Lung (tissue), 12 donors: ENCODE data around the gene PRTFDC1. TPM values are rescaled to one million over a fixed set of nuclear protein-coding genes. Genes with fewer than 3 reads are reported as not detected.

Experiments
- ATAC-seq: fragments of 200-7000 bp; cut with Tn5 transposase; one replicate; pipeline ENCODE4 v1.9.1; 2020; ENCODE audit warnings: moderate number of reproducible peaks; ENCODE audit not compliant: insufficient read depth, low FRiP score
- DNase-seq, 3 donors: peaks; one replicate each; pipeline ENCODE4 v3.0.0-alpha.2; 2013 to 2017
- H3K27ac ChIP-seq, 2 donors: one replicate each; pipeline ENCODE4 v1.5.1; 2013; ENCODE audit warnings: mild to moderate bottlenecking in 2 of 2, moderate library complexity in 2 of 2, control low read depth in 1 of 2, inconsistent platforms in 1 of 2, low read depth in 1 of 2, low read length in 1 of 2
- H3K27me3 ChIP-seq, 3 donors: one replicate each; pipeline ENCODE4 v1.5.1; 2013; ENCODE audit warnings: low read length in 2 of 3; ENCODE audit not compliant: control insufficient read depth in 3 of 3, insufficient read depth in 3 of 3
- H3K36me3 ChIP-seq, 4 donors: one replicate each; pipeline ENCODE4 v1.5.1; 2013; ENCODE audit warnings: low read length in 4 of 4, mild to moderate bottlenecking in 1 of 4, moderate library complexity in 1 of 4; ENCODE audit not compliant: control insufficient read depth in 4 of 4, insufficient read depth in 4 of 4
- H3K4me1 ChIP-seq, 5 donors: one replicate each; pipeline ENCODE4 v1.5.1; 2013; ENCODE audit warnings: low read length in 5 of 5, mild to moderate bottlenecking in 2 of 5, moderate library complexity in 1 of 5; ENCODE audit not compliant: control insufficient read depth in 5 of 5, insufficient read depth in 5 of 5
- H3K4me3 ChIP-seq: one replicate; pipeline ENCODE4 v1.5.1; 2013; ENCODE audit warnings: mild to moderate bottlenecking, control low read depth, moderate library complexity
- H3K9ac ChIP-seq, 2 donors: one replicate each; pipeline ENCODE4 v1.5.1; 2013; ENCODE audit warnings: low read length in 2 of 2, control low read depth in 1 of 2; ENCODE audit not compliant: insufficient read depth in 1 of 2
- H3K9me3 ChIP-seq, 4 donors: one replicate each; pipeline ENCODE4 v1.5.1; 2013; ENCODE audit warnings: low read length in 3 of 4, mild to moderate bottlenecking in 1 of 4, moderate library complexity in 1 of 4; ENCODE audit not compliant: control insufficient read depth in 4 of 4, insufficient read depth in 3 of 4
- CTCF ChIP-seq: IDR thresholded peaks from 2 replicates; pipeline ENCODE4 v1.5.1; 2012; ENCODE audit warnings: mild to moderate bottlenecking; ENCODE audit errors: control extremely low read depth, extremely low read depth
- WGBS, 2 donors: extraction: QIAGEN DNeasy Blood & Tissue Kit; methylation state at CpG; one replicate each; pipeline ENCODE4 v1.1.7; 2013; 5-methylcytosine and 5-hydroxymethylcytosine counted together
- polyA plus RNA-seq, 2 donors: library from polyadenylated mRNA; stranded (reverse); fragments of 200-250 nt; gene quantifications; one replicate each; pipeline ENCODE4 v1.2.1, GENCODE V29; 2013
- total RNA-seq, 2 donors: library from RNA; depleted of rRNA in 1 of 2; stranded (reverse); fragments of >200 nt in 1 of 2; gene quantifications; one replicate each; pipeline ENCODE4 v1.2.1, GENCODE V29; 2014 to 2021
- donor health status: control.
- donor health status: control.
- donor health status: Bipolar disorder and iron deficiency.
- donor health status: healthy.
- donor health status: DM: yes; HTN: yes; CAD: no.

The PRTFDC1 gene
- total and polyA plus RNA-seq, 4 donors: 1.6 to 12.5 (median 3.1) TPM

- 76 to 83% methylated on average over 5 of the region's 5 CpGs for WGBS, 2 donors
- no peak for ATAC-seq
- no peak overlapping the region for H3K4me3 ChIP-seq
- no peak for TF ChIP-seq CTCF
- no peak overlapping the region for H3K9ac ChIP-seq
- H3K9me3 ChIP-seq: no peaks in the 10 kb centered on the region
- no peaks in the 10 kb centered on the region for H3K27me3 ChIP-seq
- H3K36me3 ChIP-seq: peaks cover 0 to 4% (median 0%) of the 10 kb centered on the region in 4 donors
- H3K27ac ChIP-seq: no peak overlapping the region
- DNase-seq: no peak
- peaks cover 0 to 8% (median 3%) of the 10 kb centered on the region in 5 donors for H3K4me1 ChIP-seq
Observed at GRCh38 chr10:24879861-24880260, 72.5 kb downstream of the PRTFDC1 start.

- no peak overlapping the region for H3K27ac ChIP-seq
- no peak for DNase-seq
- TF ChIP-seq CTCF: no peak
- no peaks in the 10 kb centered on the region for H3K9me3 ChIP-seq
- peaks cover 0 to 6% (median 0%) of the 10 kb centered on the region in 4 donors for H3K36me3 ChIP-seq
- no peak for ATAC-seq
- no peaks in the 10 kb centered on the region for H3K27me3 ChIP-seq
- no peak overlapping the region for H3K4me3 ChIP-seq
- peaks cover 0 to 21% (median 7%) of the 10 kb centered on the region in 5 donors for H3K4me1 ChIP-seq
- no peak overlapping the region for H3K9ac ChIP-seq
Observed at GRCh38 chr10:24874133-24874532, 78.3 kb downstream of the PRTFDC1 start.

- Histone ChIP-seq H3K27me3 (no peaks in the 10 kb centered on the region), H3K4me3 (no peak overlapping the region), H3K9ac (no peak overlapping the region), H3K4me1 (peaks cover 0 to 21% (median 7%) of the 10 kb centered on the region in 5 donors), H3K27ac (peak overlapping the region in 1 of 2 donors; percentile 74), H3K9me3 (no peaks in the 10 kb centered on the region), H3K36me3 (peaks cover 0 to 6% (median 0%) of the 10 kb centered on the region in 4 donors)
- 20 to 42% methylated on average over 4 of the region's 4 CpGs for WGBS, 2 donors
- TF ChIP-seq CTCF: no peak
- ATAC-seq (no peak), DNase-seq (peak; percentile 58 to 89 (median 87))
Observed at GRCh38 chr10:24873281-24873683, 79.1 kb downstream of the PRTFDC1 start.

- ATAC-seq: no peak
Observed at GRCh38 chr10:24872790-24873182, 79.6 kb downstream of the PRTFDC1 start.

More at GRCh38 chr10:24872790-24873182, 79.6 kb downstream of the PRTFDC1 start:
- Histone ChIP-seq H3K36me3 (peaks cover 0 to 6% (median 0%) of the 10 kb centered on the region in 4 donors), H3K27ac (no peak overlapping the region), H3K4me3 (no peak overlapping the region), H3K27me3 (no peaks in the 10 kb centered on the region), H3K9ac (no peak overlapping the region), H3K4me1 (peaks cover 0 to 21% (median 7%) of the 10 kb centered on the region in 5 donors), H3K9me3 (no peaks in the 10 kb centered on the region)
- no peak for DNase-seq
- WGBS, 2 donors: 75 to 85% methylated on average over 3 of the region's 3 CpGs
- no peak for TF ChIP-seq CTCF
